K562 (cell line): Measurements from ENCODE around the gene GLIS1. TPM values are rescaled to one million over a fixed set of nuclear protein-coding genes. Genes with fewer than 3 reads are reported as not detected.

ENCODE experiments used
- ATAC-seq: fragments of 200-7000 bp; cut with Tn5 transposase; 3 replicates; pipeline ENCODE4 v1.9.1; 2020; ENCODE audit warnings: moderate library complexity
- BruUV-seq: library from RNA; stranded (reverse); fragments of 400-500 nt; replicated peaks from 2 replicates; lab custom pipeline; 2021; lab: Mats Ljungman, UMichigan
- CTCF ChIA-PET: fragments of 300-600 bp; formaldehyde crosslinking; extraction: SDS; loops from one replicate; lab custom pipeline; 2021; ENCODE audit warnings: low intra/inter-chr PET ratio; lab: Yijun Ruan, JAX
- POLR2A ChIA-PET: fragments of 300-600, 350-650 bp; sonication (Branson Sonifier 250); formaldehyde crosslinking; extraction: SDS; loops from one replicate; lab custom pipeline; 2021; ENCODE audit warnings: antibody characterized with exemption, inconsistent platforms; lab: Yijun Ruan, JAX
- DNase-seq, 4 experiments: peaks; one replicate each; pipeline versions ENCODE4 v3.0.0 to v3.0.0-alpha.2; 2011 to 2018; ENCODE audit warnings: low spot score in 3 of 4, mixed read lengths in 3 of 4; ENCODE audit errors: extremely low read depth in 1 of 4
- FAIRE-seq: peaks from 2 replicates; lab custom pipeline; 2011; peaks lifted over from hg19 to GRCh38; lab: Jason Lieb, UNC
- H2AFZ ChIP-seq: 2 replicates; pipeline ENCODE4 v1.6.0; 2011; ENCODE audit warnings: low read depth, low read length, control low read depth, inconsistent platforms
- H3K27ac ChIP-seq: fragments of 200-600 bp; 3 replicates; pipeline ENCODE4 v1.8.0; 2011; ENCODE audit warnings: low read depth, mild to moderate bottlenecking, control low read depth, inconsistent platforms, low read length, moderate library complexity, mixed read lengths; ENCODE audit errors: extremely low read depth
- H3K27me3 ChIP-seq, 2 experiments: fragments of 300-600 bp in 1 of 2; 2 replicates in 1 of 2; 3 replicates in 1 of 2; pipeline versions ENCODE4 v1.6.0 to v1.8.0; 2011; ENCODE audit warnings: inconsistent platforms in 2 of 2, low read length in 2 of 2, mild to moderate bottlenecking in 1 of 2, mixed read lengths in 1 of 2, moderate library complexity in 1 of 2; ENCODE audit not compliant: control insufficient read depth in 2 of 2, insufficient read depth in 2 of 2
- H3K36me3 ChIP-seq: fragments of 300-600 bp; 3 replicates; pipeline ENCODE4 v1.8.0; 2011; ENCODE audit warnings: mild to moderate bottlenecking, low read length, inconsistent platforms; ENCODE audit not compliant: control insufficient read depth, insufficient read depth
- H3K4me1 ChIP-seq, 2 experiments: fragments of 200-600 bp in 1 of 2; replicated peaks in 1 of 2; 2 replicates in 1 of 2; 3 replicates in 1 of 2; pipeline versions ENCODE4 v1.5.1 to v1.8.0; 2011; ENCODE audit warnings: inconsistent platforms in 2 of 2, low read length in 2 of 2, mild to moderate bottlenecking in 1 of 2, mixed read lengths in 1 of 2, moderate library complexity in 1 of 2; ENCODE audit not compliant: control insufficient read depth in 2 of 2, insufficient read depth in 2 of 2
- H3K4me2 ChIP-seq: 2 replicates; pipeline ENCODE4 v1.6.1; 2011; ENCODE audit warnings: low read length, control low read depth, inconsistent platforms, mixed read lengths; ENCODE audit not compliant: insufficient read depth
- H3K4me3 ChIP-seq: fragments of 200-600 bp; sonication (generic), shearing (Covaris generic); 2 replicates; pipeline ENCODE4 v1.5.1; 2016; ENCODE audit warnings: control low read depth, inconsistent platforms
- H3K79me2 ChIP-seq: fragments of 200-600 bp; 3 replicates; pipeline ENCODE4 v1.8.0; 2011; ENCODE audit warnings: low read length, inconsistent platforms; ENCODE audit not compliant: control insufficient read depth, insufficient read depth
- H3K9ac ChIP-seq, 2 experiments: 2 replicates each; pipeline versions ENCODE4 v1.6.0 to v1.6.1; 2011; ENCODE audit warnings: low read depth in 2 of 2, low read length in 2 of 2, control low read depth in 1 of 2, inconsistent platforms in 1 of 2, mild to moderate bottlenecking in 1 of 2, mixed read lengths in 1 of 2; ENCODE audit not compliant: insufficient read depth in 1 of 2
- H3K9me1 ChIP-seq: one replicate; pipeline ENCODE4 v1.6.0; 2011; ENCODE audit warnings: inconsistent platforms, mild to moderate bottlenecking, low read length, moderate library complexity; ENCODE audit not compliant: control insufficient read depth, insufficient read depth
- H3K9me3 ChIP-seq: replicated peaks from 2 replicates; pipeline ENCODE4 v1.5.1; 2011; ENCODE audit warnings: low read depth, low read length, inconsistent platforms; ENCODE audit not compliant: control insufficient read depth, insufficient read depth
- H4K20me1 ChIP-seq: replicated peaks from 2 replicates; pipeline ENCODE4 v1.6.1; 2011; ENCODE audit warnings: low read length, inconsistent platforms, mixed read lengths; ENCODE audit not compliant: control insufficient read depth, insufficient read depth
- CBFA2T3 ChIP-seq: fragments of 450-650 bp; IDR thresholded peaks from 2 replicates; pipeline ENCODE4 v1.6.1; 2017
- POLR2B ChIP-seq: fragments of 450-650 bp; IDR thresholded peaks from 2 replicates; pipeline ENCODE4 v1.6.1; 2018; ENCODE audit warnings: low read depth; ENCODE audit not compliant: partially characterized antibody
- PYGO2 ChIP-seq: fragments of 450-650 bp; IDR thresholded peaks from 2 replicates; pipeline ENCODE4 v1.6.1; 2016; ENCODE audit warnings: mild to moderate bottlenecking, missing genetic modification characterization, moderate library complexity, missing compliant biosample characterization
- RAD21 ChIP-seq, 2 experiments: fragments of 250-450 bp in 1 of 2; fragments of 450-650 bp in 1 of 2; sonication (Bioruptor Pico) in 1 of 2; formaldehyde crosslinking in 1 of 2; IDR thresholded peaks in 1 of 2; conservative IDR thresholded peaks in 1 of 2; 2 replicates each; pipeline versions ENCODE4 v1.4.0 to v1.8.0; 2020 to 2022; ENCODE audit warnings: mild to moderate bottlenecking in 2 of 2, moderate library complexity in 1 of 2
- TEAD2 ChIP-seq: fragments of 450-650 bp; IDR thresholded peaks from 2 replicates; pipeline ENCODE4 v1.6.1; 2016; ENCODE audit warnings: missing genetic modification characterization, control low read depth, missing compliant biosample characterization
- U2AF1 ChIP-seq: fragments of 200-400 bp; formaldehyde crosslinking; optimal IDR thresholded peaks from 2 replicates; pipeline ENCODE3; 2017; ENCODE audit warnings: mild to moderate bottlenecking, low read depth, low read length, moderate library complexity
- ZC3H8 ChIP-seq: fragments of 450-650 bp; IDR thresholded peaks from 2 replicates; pipeline ENCODE4 v1.6.1; 2017
- ZNF134 ChIP-seq: fragments of 250-450 bp; sonication (Bioruptor Pico); conservative IDR thresholded peaks from 2 replicates; pipeline ENCODE4 v1.4.0; 2020
- WGBS: fragments of 100-300 bp; shearing (Covaris generic); methylation state at CpG from one replicate; pipeline ENCODE4 v1.1.6; 2016; ENCODE audit warnings: low coverage, mixed read lengths; ENCODE audit not compliant: insufficient coverage; ENCODE audit errors: missing lambda C conversion rate; 5-methylcytosine and 5-hydroxymethylcytosine counted together
- in situ Hi-C: fragments of 300-500 bp; cut with MboI; formaldehyde crosslinking; loops from 4 replicates; pipeline ENCODE4 v1.15.0; 2018; ENCODE audit warnings: inconsistent platforms, mixed read lengths
- intact Hi-C: fragments of 100-400 bp; cut with micrococcal nuclease; formaldehyde crosslinking; loops from 2 replicates; pipeline ENCODE4 v1.14.2; 2022
- polyA plus RNA-seq, 8 experiments: library from polyadenylated mRNA; depleted of rRNA in 4 of 8; stranded (reverse) in 5 of 8; unstranded in 3 of 8; fragments of >200 nt; fragmentation: Nextera tagmentation in 2 of 8; fragmentation: Illumina TruSeq in 1 of 8; extraction: Ambion mirVana in 2 of 8; extraction: Trizol in 1 of 8; gene quantifications; 2 replicates each; pipeline versions ENCODE4 v1.2.1 to v1.2.3, GENCODE V29; 2011 to 2014; ENCODE audit warnings: inconsistent platforms in 1 of 8, missing spikeins in 1 of 8
- total RNA-seq, 7 experiments: library from RNA; depleted of rRNA in 6 of 7; stranded (reverse); fragments of >200 nt in 6 of 7; fragmentation: Illumina TruSeq in 2 of 7; extraction: Trizol in 2 of 7; gene quantifications; 2 replicates each; pipeline versions ENCODE4 v1.2.1 to v1.2.3, GENCODE V29; 2011 to 2021; ENCODE audit warnings: low replicate concordance in 1 of 7
- TF ChIP-seq, protein P1 (sequence below), 2 experiments: fragments of 450-650 bp in 1 of 2; sonication (generic) in 1 of 2; formaldehyde crosslinking in 1 of 2; IDR thresholded peaks in 1 of 2; conservative IDR thresholded peaks in 1 of 2; 2 replicates each; pipeline versions ENCODE4 v1.6.1 to v1.8.1; 2016 to 2023; ENCODE audit warnings: mild to moderate bottlenecking in 2 of 2, moderate library complexity in 2 of 2, inconsistent platforms in 1 of 2, missing genetic modification reagents in 1 of 2
- TF ChIP-seq, protein P2 (sequence below): fragments of 250-450 bp; sonication (Bioruptor Pico); IDR thresholded peaks from 2 replicates; pipeline ENCODE4 v1.8.0; 2022; ENCODE audit warnings: inconsistent platforms
- TF ChIP-seq, protein P3 (sequence below), 2 experiments: fragments of 150-350 bp in 1 of 2; IDR thresholded peaks; 2 replicates each; pipeline ENCODE4 v1.6.1; 2012 to 2016; ENCODE audit warnings: low read depth in 2 of 2, low read length in 2 of 2, mild to moderate bottlenecking in 1 of 2, moderate library complexity in 1 of 2

Gene GLIS1
- total and polyA plus RNA-seq, 9 of the 15 experiments (the other 6 are each of a cell fraction or from before 2014, with no cell fraction given) = not detected

DNA sequence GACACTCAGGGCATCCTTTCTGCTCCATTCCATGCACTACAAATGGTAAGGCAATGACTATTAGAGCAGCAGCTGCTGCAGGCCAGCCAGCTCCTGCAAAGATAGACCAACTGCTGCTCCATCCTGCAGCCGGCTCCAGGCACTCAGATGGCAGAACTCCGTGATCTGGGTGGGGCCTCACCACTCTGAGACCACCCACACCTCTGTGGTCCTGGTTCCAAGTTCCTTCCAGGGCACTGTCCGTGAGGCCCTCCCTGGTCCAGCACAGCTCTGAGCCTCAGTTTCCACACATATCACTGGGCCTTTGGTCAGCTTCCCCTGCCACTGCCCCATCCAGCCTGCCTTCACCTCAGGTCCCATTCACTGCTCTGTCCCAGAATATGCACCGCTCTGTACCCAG, 165.0 kb downstream of the GLIS1 start:
- Histone ChIP-seq H3K36me3 (no peaks in the 10 kb centered on the region), H3K4me2 (no peak overlapping the region), H3K27ac (no peak overlapping the region), H2AFZ (no peak overlapping the region), H3K4me1 (no peaks in the 10 kb centered on the region), H3K79me2 (no peaks in the 10 kb centered on the region), H3K9ac (no peak overlapping the region), H3K27me3 (peaks cover 9 to 53% of the 10 kb centered on the region in 2 experiments; a peak in 4 of 5 replicates), H3K4me3 (no peak overlapping the region), H3K9me1 (no peaks in the 10 kb centered on the region), H4K20me1 (no peaks in the 10 kb centered on the region; the same call in 1 of the 2 replicates), H3K9me3 (no peaks in the 10 kb centered on the region)
- intact Hi-C loops = no loop called here
- ChIA-PET POLR2A (no interaction called here), CTCF (no interaction called here)
- WGBS = 1% methylated on average over 4 of the region's 4 CpGs
- TF ChIP-seq, protein P1, sequence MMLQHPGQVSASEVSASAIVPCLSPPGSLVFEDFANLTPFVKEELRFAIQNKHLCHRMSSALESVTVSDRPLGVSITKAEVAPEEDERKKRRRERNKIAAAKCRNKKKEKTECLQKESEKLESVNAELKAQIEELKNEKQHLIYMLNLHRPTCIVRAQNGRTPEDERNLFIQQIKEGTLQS (IDR thresholded peaks at IDR 0.05) = no peak
- TF ChIP-seq, protein P1 (CRISPR knock-in tag; conservative IDR thresholded peaks at IDR 0.05) = no peak
- no peak for TF ChIP-seq U2AF1
- TF ChIP-seq ZNF134 (CRISPR knock-in tag) = no peak
- TF ChIP-seq, protein P2, sequence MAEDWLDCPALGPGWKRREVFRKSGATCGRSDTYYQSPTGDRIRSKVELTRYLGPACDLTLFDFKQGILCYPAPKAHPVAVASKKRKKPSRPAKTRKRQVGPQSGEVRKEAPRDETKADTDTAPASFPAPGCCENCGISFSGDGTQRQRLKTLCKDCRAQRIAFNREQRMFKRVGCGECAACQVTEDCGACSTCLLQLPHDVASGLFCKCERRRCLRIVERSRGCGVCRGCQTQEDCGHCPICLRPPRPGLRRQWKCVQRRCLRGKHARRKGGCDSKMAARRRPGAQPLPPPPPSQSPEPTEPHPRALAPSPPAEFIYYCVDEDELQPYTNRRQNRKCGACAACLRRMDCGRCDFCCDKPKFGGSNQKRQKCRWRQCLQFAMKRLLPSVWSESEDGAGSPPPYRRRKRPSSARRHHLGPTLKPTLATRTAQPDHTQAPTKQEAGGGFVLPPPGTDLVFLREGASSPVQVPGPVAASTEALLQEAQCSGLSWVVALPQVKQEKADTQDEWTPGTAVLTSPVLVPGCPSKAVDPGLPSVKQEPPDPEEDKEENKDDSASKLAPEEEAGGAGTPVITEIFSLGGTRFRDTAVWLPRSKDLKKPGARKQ = no peak
- TF ChIP-seq ZC3H8 = no peak
- no peak for TF ChIP-seq PYGO2 (tag)
- TF ChIP-seq, protein P3, sequence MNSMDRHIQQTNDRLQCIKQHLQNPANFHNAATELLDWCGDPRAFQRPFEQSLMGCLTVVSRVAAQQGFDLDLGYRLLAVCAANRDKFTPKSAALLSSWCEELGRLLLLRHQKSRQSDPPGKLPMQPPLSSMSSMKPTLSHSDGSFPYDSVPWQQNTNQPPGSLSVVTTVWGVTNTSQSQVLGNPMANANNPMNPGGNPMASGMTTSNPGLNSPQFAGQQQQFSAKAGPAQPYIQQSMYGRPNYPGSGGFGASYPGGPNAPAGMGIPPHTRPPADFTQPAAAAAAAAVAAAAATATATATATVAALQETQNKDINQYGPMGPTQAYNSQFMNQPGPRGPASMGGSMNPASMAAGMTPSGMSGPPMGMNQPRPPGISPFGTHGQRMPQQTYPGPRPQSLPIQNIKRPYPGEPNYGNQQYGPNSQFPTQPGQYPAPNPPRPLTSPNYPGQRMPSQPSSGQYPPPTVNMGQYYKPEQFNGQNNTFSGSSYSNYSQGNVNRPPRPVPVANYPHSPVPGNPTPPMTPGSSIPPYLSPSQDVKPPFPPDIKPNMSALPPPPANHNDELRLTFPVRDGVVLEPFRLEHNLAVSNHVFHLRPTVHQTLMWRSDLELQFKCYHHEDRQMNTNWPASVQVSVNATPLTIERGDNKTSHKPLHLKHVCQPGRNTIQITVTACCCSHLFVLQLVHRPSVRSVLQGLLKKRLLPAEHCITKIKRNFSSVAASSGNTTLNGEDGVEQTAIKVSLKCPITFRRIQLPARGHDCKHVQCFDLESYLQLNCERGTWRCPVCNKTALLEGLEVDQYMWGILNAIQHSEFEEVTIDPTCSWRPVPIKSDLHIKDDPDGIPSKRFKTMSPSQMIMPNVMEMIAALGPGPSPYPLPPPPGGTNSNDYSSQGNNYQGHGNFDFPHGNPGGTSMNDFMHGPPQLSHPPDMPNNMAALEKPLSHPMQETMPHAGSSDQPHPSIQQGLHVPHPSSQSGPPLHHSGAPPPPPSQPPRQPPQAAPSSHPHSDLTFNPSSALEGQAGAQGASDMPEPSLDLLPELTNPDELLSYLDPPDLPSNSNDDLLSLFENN (IDR thresholded peaks at IDR 0.05; ENCODE audit: low read depth in 2 of 2, low read length in 2 of 2) = no peak
- TF ChIP-seq TEAD2 (tag) = no peak
- TF ChIP-seq POLR2B = no peak
- TF ChIP-seq RAD21 (CRISPR knock-in tag; conservative IDR thresholded peaks at IDR 0.05 in 1 of 2, IDR thresholded peaks at IDR 0.05 in 1 of 2) = no peak
- no peak for TF ChIP-seq CBFA2T3
- no peak for FAIRE-seq
- DNase-seq = no peak
- BruUV-seq = no TSS peak
- ATAC-seq = no peak
- in situ Hi-C loops = no loop called here
